SH-SY5Y (cell line): ENCODE data around the gene TAX1BP3.

Experiments used
- GATA2 ChIP-seq: IDR thresholded peaks from 2 replicates; pipeline ENCODE4 v1.6.1; 2011; ENCODE audit warnings: mild to moderate bottlenecking, low read depth, low read length
- GATA3 ChIP-seq: IDR thresholded peaks from 2 replicates; pipeline ENCODE4 v1.6.1; 2011; ENCODE audit warnings: low read depth, mild to moderate bottlenecking, low read length, moderate library complexity

GRCh38 chr17:3632287-3632686, 36.1 kb downstream of the TAX1BP3 start:
- TF ChIP-seq GATA3 (no peak), GATA2 (no peak)
